Calu3 (cell line): ENCODE measurements around the gene IQCK. TPM values are rescaled to one million over a fixed set of nuclear protein-coding genes. Genes with fewer than 3 reads are reported as not detected.

Experiments
- BruUV-seq: library from RNA; stranded (reverse); fragments of 400-500 nt; replicated peaks from 2 replicates; lab custom pipeline; 2021; lab: Mats Ljungman, UMichigan
- CTCF ChIA-PET: fragments of 300-600 bp; sonication (Branson Sonifier 250); formaldehyde crosslinking; loops from one replicate; lab custom pipeline; 2022; ENCODE audit warnings: antibody characterized with exemption; lab: Charles Lee
- DNase-seq: peaks from one replicate; pipeline ENCODE4 v3.0.0; 2022
- H3K27ac Mint-ChIP-seq: one replicate; pipeline ENCODE4 v1.8.0; 2022; ENCODE audit warnings: mixed read lengths; ENCODE audit not compliant: unreplicated experiment
- H3K27me3 Mint-ChIP-seq: one replicate; pipeline ENCODE4 v1.8.0; 2022; ENCODE audit warnings: mixed read lengths; ENCODE audit not compliant: unreplicated experiment
- H3K36me3 Mint-ChIP-seq: one replicate; pipeline ENCODE4 v1.8.0; 2022; ENCODE audit warnings: mild to moderate bottlenecking, moderate library complexity, mixed read lengths; ENCODE audit not compliant: insufficient read depth, unreplicated experiment
- H3K4me1 Mint-ChIP-seq: one replicate; pipeline ENCODE4 v1.8.0; 2022; ENCODE audit warnings: mild to moderate bottlenecking, low read depth, mixed read lengths; ENCODE audit not compliant: unreplicated experiment
- H3K4me3 Mint-ChIP-seq: one replicate; pipeline ENCODE4 v1.8.0; 2022; ENCODE audit warnings: mild to moderate bottlenecking, low read depth, moderate library complexity, mixed read lengths; ENCODE audit not compliant: unreplicated experiment
- H3K9me3 Mint-ChIP-seq: one replicate; pipeline ENCODE4 v1.8.0; 2022; ENCODE audit warnings: low read depth, mixed read lengths; ENCODE audit not compliant: unreplicated experiment
- intact Hi-C: fragments of 100-400 bp; cut with micrococcal nuclease; formaldehyde crosslinking; loops from one replicate; pipeline ENCODE4 v1.10.0; 2022; ENCODE audit not compliant: unreplicated experiment
- total RNA-seq: library from RNA; stranded (reverse); gene quantifications from 2 replicates; pipeline ENCODE4 v1.2.3, GENCODE V29; 2022
- TF ChIP-seq, protein P1 (sequence below): fragments of 200-600 bp; IDR thresholded peaks from one replicate; pipeline ENCODE4 v1.8.0; 2022; ENCODE audit warnings: antibody characterized with exemption; ENCODE audit not compliant: unreplicated experiment

IQCK gene
- total RNA-seq, 1 experiment from 2014 or later, result 42.5 TPM

DNA sequence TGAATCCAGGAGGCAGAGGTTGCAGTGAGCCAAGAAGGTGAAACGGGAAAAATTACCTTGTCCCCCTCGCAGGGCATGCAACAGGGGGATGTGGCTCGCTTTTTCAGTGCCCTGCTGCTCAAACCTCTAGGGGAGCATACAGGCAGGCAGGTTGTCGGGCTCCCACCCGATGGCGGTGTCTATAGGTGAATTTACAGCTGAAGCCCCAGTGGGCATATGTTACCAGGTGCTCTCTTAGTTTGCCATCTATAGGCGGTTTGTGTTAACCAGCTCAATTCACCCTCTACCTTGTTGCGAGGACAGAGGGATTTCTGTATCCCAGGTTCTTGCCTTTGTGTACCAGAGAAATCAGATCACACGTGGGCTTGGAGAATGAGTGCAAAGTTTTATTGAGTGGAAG lies 48.9 kb downstream of the IQCK start:
- peaks cover 8% of the 10 kb centered on the region for H3K4me1 Mint-ChIP-seq

DNA sequence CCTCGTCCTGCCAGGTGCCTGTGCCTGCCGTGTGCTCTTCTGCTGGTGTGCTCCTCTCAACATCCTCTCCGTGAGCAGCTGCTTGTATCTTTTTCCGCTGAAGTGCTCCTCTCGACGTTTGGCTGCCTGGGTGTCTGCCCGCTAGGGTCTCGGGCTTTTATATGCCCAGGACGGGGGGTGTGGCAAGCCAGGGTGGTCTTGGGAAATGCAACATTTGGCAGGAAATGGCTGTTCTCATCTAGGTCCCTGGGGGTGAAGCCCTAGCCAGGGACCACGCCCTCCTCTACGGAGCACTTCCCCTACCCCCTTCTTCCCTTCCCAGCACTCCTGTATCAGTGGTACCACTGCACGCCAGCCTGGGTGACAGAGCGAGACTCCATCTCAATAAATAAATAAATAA lies 49.4 kb downstream of the IQCK start:
- no peak overlapping the region for H3K4me3 Mint-ChIP-seq
- H3K27me3 Mint-ChIP-seq, result no peaks in the 10 kb centered on the region
- peaks cover 10% of the 10 kb centered on the region for H3K9me3 Mint-ChIP-seq
- peaks cover 8% of the 10 kb centered on the region for H3K4me1 Mint-ChIP-seq
- no peak for DNase-seq
- no peak overlapping the region for H3K27ac Mint-ChIP-seq
- CTCF ChIA-PET, result no interaction called here
- H3K36me3 Mint-ChIP-seq, result peaks cover 11% of the 10 kb centered on the region
- intact Hi-C loops, result no loop called here
- no TSS peak for BruUV-seq
- TF ChIP-seq, protein P1, sequence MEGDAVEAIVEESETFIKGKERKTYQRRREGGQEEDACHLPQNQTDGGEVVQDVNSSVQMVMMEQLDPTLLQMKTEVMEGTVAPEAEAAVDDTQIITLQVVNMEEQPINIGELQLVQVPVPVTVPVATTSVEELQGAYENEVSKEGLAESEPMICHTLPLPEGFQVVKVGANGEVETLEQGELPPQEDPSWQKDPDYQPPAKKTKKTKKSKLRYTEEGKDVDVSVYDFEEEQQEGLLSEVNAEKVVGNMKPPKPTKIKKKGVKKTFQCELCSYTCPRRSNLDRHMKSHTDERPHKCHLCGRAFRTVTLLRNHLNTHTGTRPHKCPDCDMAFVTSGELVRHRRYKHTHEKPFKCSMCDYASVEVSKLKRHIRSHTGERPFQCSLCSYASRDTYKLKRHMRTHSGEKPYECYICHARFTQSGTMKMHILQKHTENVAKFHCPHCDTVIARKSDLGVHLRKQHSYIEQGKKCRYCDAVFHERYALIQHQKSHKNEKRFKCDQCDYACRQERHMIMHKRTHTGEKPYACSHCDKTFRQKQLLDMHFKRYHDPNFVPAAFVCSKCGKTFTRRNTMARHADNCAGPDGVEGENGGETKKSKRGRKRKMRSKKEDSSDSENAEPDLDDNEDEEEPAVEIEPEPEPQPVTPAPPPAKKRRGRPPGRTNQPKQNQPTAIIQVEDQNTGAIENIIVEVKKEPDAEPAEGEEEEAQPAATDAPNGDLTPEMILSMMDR, result no peak

More for the DNA sequence above, 48.9 kb downstream of the IQCK start:
- no peak overlapping the region for H3K27ac Mint-ChIP-seq
- intact Hi-C loops, result no loop called here
- CTCF ChIA-PET, result no interaction called here
- H3K36me3 Mint-ChIP-seq, result peaks cover 11% of the 10 kb centered on the region
- no peak for DNase-seq
- H3K9me3 Mint-ChIP-seq, result peaks cover 10% of the 10 kb centered on the region
- H3K4me3 Mint-ChIP-seq, result no peak overlapping the region
- BruUV-seq, result no TSS peak
- no peaks in the 10 kb centered on the region for H3K27me3 Mint-ChIP-seq
- TF ChIP-seq, protein P1, result no peak

DNA sequence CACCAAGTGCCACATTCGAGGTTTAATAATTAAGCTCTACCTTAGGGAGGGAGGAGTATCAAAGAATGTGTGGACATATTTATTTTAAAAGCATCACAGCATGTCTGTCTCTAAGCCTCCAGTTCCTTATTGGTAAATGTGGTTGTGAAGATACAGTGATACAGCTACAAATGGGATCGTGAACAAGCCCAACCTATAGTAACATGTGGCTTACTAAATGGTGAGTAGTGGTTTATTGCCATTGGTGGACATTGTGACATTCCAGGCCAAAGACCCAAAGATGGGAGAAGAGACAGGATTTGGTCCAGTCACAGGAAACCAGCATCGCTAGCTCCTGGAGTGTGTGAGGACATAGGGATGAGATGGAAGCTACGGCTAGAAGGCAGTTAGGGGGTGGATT lies 51.2 kb downstream of the IQCK start:
- H3K4me1 Mint-ChIP-seq, result peaks cover 8% of the 10 kb centered on the region
- no peak overlapping the region for H3K27ac Mint-ChIP-seq
- TF ChIP-seq, protein P1, result no peak
- CTCF ChIA-PET, result no interaction called here
- peaks cover 11% of the 10 kb centered on the region for H3K36me3 Mint-ChIP-seq
- no peaks in the 10 kb centered on the region for H3K27me3 Mint-ChIP-seq
- peaks cover 10% of the 10 kb centered on the region for H3K9me3 Mint-ChIP-seq
- BruUV-seq, result no TSS peak
- no peak for DNase-seq
- H3K4me3 Mint-ChIP-seq, result no peak overlapping the region
- intact Hi-C loops, result no loop called here

DNA sequence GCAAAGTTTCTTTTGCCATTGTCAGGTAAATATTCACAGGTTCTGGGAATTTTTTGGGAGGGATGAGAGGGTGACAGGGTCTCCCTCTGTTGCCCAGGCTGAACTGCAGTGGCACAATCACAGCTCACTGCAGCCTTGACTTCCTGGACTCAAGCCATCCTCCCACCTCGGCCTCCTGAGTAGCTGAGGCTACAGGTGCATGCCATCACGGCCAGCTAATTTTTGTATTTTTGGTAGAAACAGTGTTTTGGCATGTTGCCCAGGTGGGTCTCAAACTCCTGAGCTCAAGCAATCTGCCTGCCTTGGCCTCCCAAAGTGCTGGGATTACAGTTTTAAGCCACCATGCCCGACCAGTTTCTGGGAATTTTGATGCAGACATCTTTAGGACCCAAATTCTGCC lies 53.0 kb downstream of the IQCK start:
- Mint-ChIP-seq H3K27ac (no peak overlapping the region), H3K4me1 (peaks cover 8% of the 10 kb centered on the region), H3K27me3 (no peaks in the 10 kb centered on the region), H3K36me3 (peaks cover 11% of the 10 kb centered on the region), H3K4me3 (no peak overlapping the region), H3K9me3 (peaks cover 10% of the 10 kb centered on the region)
- TF ChIP-seq, protein P1, result no peak
- no peak for DNase-seq
- intact Hi-C loops, result no loop called here
- no TSS peak for BruUV-seq
- CTCF ChIA-PET, result interaction anchor here (0.7 to 0.9 kb wide), 2 partner anchors 24 to 37 kb away, joined by 3 read pairs; no protein-coding TSS in a partner anchor
